ENCODE results near the gene SEC14L2. TPM values are rescaled to one million over a fixed set of nuclear protein-coding genes. Genes with fewer than 3 reads are reported as not detected.

The SEC14L2 gene
- 10.8 and 11.6 TPM in 2 replicates for total RNA-seq
- long read RNA-seq, partial matches to known transcripts: 1 of 3 reads
- long read RNA-seq, other reads (novel, unspliced or antisense): 1 of 3 reads

GRCh38 chr22:30396871-30397655 is at the start of gene SEC14L2:
Gene SEC14L2 (plus strand): TSS chr22:30397018. CDS start chr22:30397117, 99 bp downstream.
- Mint-ChIP-seq H3K27me3 (ENCODE audit: low read depth) (peaks cover 28% of the 10 kb centered on the region), H3K36me3 (ENCODE audit: low read depth) (no peaks in the 10 kb centered on the region), H3K27ac (ENCODE audit: unreplicated experiment) (no peak within 1 kb of the TSS), H3K9me3 (no peaks in the 10 kb centered on the region), H3K4me3 (peak within 1 kb of the TSS; percentile 92), H3K4me1 (peaks cover 51% of the 10 kb centered on the region)
- TF ChIP-seq CTCF (conservative IDR thresholded peaks at IDR 0.05): no peak
- peak; percentile 45 for DNase-seq (ENCODE audit: low read depth, low spot score)

GRCh38 chr22:30347255-30347892 is 49.4 kb upstream of the SEC14L2 start:
- Mint-ChIP-seq H3K27me3 (ENCODE audit: low read depth) (no peaks in the 10 kb centered on the region), H3K36me3 (ENCODE audit: low read depth) (peaks cover 36% of the 10 kb centered on the region), H3K4me1 (peaks cover 4% of the 10 kb centered on the region), H3K9me3 (no peaks in the 10 kb centered on the region), H3K4me3 (no peak overlapping the region), H3K27ac (ENCODE audit: unreplicated experiment) (no peak overlapping the region)
- no peak for TF ChIP-seq CTCF (conservative IDR thresholded peaks at IDR 0.05)
- DNase-seq (ENCODE audit: low read depth, low spot score): no peak

- Mint-ChIP-seq H3K27ac (ENCODE audit: unreplicated experiment) (no peak overlapping the region), H3K36me3 (ENCODE audit: low read depth) (peaks cover 33% of the 10 kb centered on the region), H3K9me3 (no peaks in the 10 kb centered on the region), H3K4me3 (no peak overlapping the region), H3K27me3 (ENCODE audit: low read depth) (no peaks in the 10 kb centered on the region), H3K4me1 (peaks cover under 1% of the 10 kb centered on the region)
- DNase-seq (ENCODE audit: low read depth, low spot score): no peak
- TF ChIP-seq CTCF (conservative IDR thresholded peaks at IDR 0.05): no peak
Measured at GRCh38 chr22:30348404-30348803, 48.4 kb upstream of the SEC14L2 start.

GRCh38 chr22:30348809-30349208 is 48.0 kb upstream of the SEC14L2 start:
- DNase-seq (ENCODE audit: low read depth, low spot score): no peak
- H3K27me3 Mint-ChIP-seq (ENCODE audit: low read depth): no peaks in the 10 kb centered on the region
- TF ChIP-seq CTCF (conservative IDR thresholded peaks at IDR 0.05): no peak
- peaks cover 31% of the 10 kb centered on the region for H3K36me3 Mint-ChIP-seq (ENCODE audit: low read depth)
- H3K9me3 Mint-ChIP-seq: no peaks in the 10 kb centered on the region
- H3K4me1 Mint-ChIP-seq: peaks cover 3% of the 10 kb centered on the region
- H3K27ac Mint-ChIP-seq (ENCODE audit: unreplicated experiment): no peak overlapping the region
- H3K4me3 Mint-ChIP-seq: no peak overlapping the region

GRCh38 chr22:30351226-30351625 is 45.6 kb upstream of the SEC14L2 start:
- peaks cover 15% of the 10 kb centered on the region for H3K36me3 Mint-ChIP-seq (ENCODE audit: low read depth)
- H3K4me3 Mint-ChIP-seq: peak overlapping the region; percentile 38
- no peak for TF ChIP-seq CTCF (conservative IDR thresholded peaks at IDR 0.05)
- H3K27ac Mint-ChIP-seq (ENCODE audit: unreplicated experiment): no peak overlapping the region
- DNase-seq (ENCODE audit: low read depth, low spot score): no peak
- no peaks in the 10 kb centered on the region for H3K27me3 Mint-ChIP-seq (ENCODE audit: low read depth)
- no peaks in the 10 kb centered on the region for H3K9me3 Mint-ChIP-seq
- H3K4me1 Mint-ChIP-seq: peaks cover 24% of the 10 kb centered on the region
